Stimulated activated CD4-positive, alpha-beta T cell treated with anti-CD3 and anti-CD28 coated beads, Interleukin-4, amount 100 ng/mL, for 48 hours (primary cell): ENCODE results near the gene DENND1A.

Source experiments
- DNase-seq, 2 donors: peaks; one replicate each; pipeline ENCODE4 v3.0.0-alpha.2; 2020; ENCODE audit warnings: low read depth in 2 of 2

Gene DENND1A

GRCh38 chr9:123617952-123618678 lies 311.8 kb downstream of the DENND1A start:
- DNase-seq, result no peak

GRCh38 chr9:123617286-123617685 lies 312.6 kb downstream of the DENND1A start:
- no peak for DNase-seq

- no peak for DNase-seq
These were observed 313.2 kb downstream of the DENND1A start for GRCh38 chr9:123616707-123617106.

- no peak for DNase-seq
These were observed 314.5 kb downstream of the DENND1A start for GRCh38 chr9:123615381-123615780.

GRCh38 chr9:123614306-123615263 lies 315.3 kb downstream of the DENND1A start:
- no peak for DNase-seq

- DNase-seq, result no peak
These were observed 318.7 kb downstream of the DENND1A start for GRCh38 chr9:123611226-123611625.

GRCh38 chr9:123609844-123610243 lies 320.1 kb downstream of the DENND1A start:
- no peak for DNase-seq

GRCh38 chr9:123608104-123608503 lies 321.8 kb downstream of the DENND1A start:
- DNase-seq, result no peak

GRCh38 chr9:123607479-123607878 lies 322.4 kb downstream of the DENND1A start:
- no peak for DNase-seq

- no peak for DNase-seq
These were observed 323.8 kb downstream of the DENND1A start for GRCh38 chr9:123606141-123606540.

GRCh38 chr9:123605286-123605685 lies 324.6 kb downstream of the DENND1A start:
- DNase-seq, result no peak

- DNase-seq, result no peak
These were observed 325.1 kb downstream of the DENND1A start for GRCh38 chr9:123604861-123605260.

- DNase-seq, result no peak
These were observed 328.1 kb downstream of the DENND1A start for GRCh38 chr9:123601828-123602227.

GRCh38 chr9:123599781-123600180 lies 330.1 kb downstream of the DENND1A start:
- no peak for DNase-seq

- DNase-seq, result no peak
These were observed 331.9 kb downstream of the DENND1A start for GRCh38 chr9:123597876-123598556.

- DNase-seq, result no peak
These were observed 332.9 kb downstream of the DENND1A start for GRCh38 chr9:123597048-123597447.

GRCh38 chr9:123591283-123591682 lies 338.6 kb downstream of the DENND1A start:
- no peak for DNase-seq

GRCh38 chr9:123590499-123590898 lies 339.4 kb downstream of the DENND1A start:
- no peak for DNase-seq

GRCh38 chr9:123589361-123590239 lies 340.3 kb downstream of the DENND1A start:
- DNase-seq, result no peak

GRCh38 chr9:123586275-123586674 lies 343.7 kb downstream of the DENND1A start:
- DNase-seq, result no peak
